Hematopoietic multipotent progenitor cell treated with erythropoietin and hydrocortisone succinate and interleukin-3 and kit ligand, for 4 days (in vitro differentiated cells): ENCODE results near the gene UBE3B.

Experiments
- DNase-seq: peaks from one replicate; pipeline ENCODE4 v3.0.0-alpha.2; 2015

The UBE3B gene

GRCh38 chr12:109578330-109578927 lies 101.0 kb downstream of the UBE3B start:
- no peak for DNase-seq

- DNase-seq, result no peak
Measured at GRCh38 chr12:109579639-109580038, 102.2 kb downstream of the UBE3B start.

- no peak for DNase-seq
Measured at GRCh38 chr12:109580272-109580671, 102.8 kb downstream of the UBE3B start.

DNA sequence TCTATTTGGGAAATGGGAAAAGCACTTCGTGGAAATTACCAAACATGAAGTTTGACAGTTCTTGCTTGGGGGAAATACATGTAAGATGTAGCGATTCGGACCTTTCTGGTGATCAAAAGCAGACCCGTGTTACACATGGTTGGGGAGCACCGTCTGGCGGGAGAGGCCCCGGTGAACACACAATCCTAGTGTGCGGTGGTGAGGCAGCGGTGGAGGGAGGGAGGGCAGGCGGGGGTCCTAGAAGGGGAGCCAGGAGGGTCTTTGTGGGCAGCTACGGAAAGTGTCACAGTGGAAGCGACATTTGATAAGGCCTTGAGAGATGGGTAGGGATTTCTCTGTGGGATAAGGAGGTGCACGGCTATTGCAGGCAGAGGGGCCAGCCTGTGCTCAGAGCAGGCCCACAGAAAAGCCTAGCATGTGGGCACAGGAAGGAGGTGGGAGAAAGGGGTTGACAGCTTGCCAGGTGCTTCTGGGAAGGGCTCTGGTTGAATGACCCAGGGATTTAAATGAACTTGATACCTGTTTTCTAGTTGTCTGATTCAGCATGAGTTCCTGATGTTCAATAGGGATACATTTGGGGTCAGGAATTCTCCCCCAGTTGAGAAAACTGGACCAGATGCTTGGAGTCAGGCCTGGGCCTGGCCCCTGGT lies 103.4 kb downstream of the UBE3B start:
- no peak for DNase-seq

DNA sequence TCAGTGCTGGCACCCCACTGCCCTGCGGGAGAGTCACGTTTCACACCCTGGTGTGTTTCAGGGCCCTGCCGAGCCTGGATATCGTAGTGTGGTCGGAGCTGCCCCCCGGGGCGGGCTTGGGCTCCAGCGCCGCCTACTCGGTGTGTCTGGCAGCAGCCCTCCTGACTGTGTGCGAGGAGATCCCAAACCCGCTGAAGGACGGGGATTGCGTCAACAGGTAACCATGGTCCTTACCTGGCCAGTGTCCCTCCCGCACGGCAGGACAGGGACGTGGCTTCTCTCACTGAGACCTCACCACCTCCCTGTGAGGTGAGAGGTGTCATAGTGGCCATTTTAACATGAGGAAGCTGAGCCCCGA lies 103.9 kb downstream of the UBE3B start:
- DNase-seq, result no peak

- DNase-seq, result no peak
Measured at GRCh38 chr12:109581856-109582255, 104.4 kb downstream of the UBE3B start.

DNA sequence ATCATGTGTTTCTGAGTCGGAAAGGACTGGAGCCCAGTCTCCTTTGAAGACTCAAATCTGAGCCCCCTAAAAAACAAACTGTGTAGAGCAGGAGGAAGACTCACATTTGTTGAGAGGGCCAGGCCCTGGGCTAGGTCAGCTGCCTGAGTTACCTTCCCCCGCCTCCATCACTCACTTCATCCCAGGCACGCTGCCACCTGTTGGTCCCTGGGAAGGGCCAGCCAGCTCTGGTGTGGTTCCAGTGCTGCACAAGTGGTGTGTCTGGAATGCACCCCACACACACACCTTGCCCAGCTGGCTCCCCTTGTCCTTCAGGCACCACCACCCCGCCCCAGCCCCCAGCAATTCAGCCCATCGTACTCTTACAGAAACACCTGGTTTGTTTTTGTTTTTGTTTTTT lies 105.2 kb downstream of the UBE3B start:
- DNase-seq, result no peak

- DNase-seq, result no peak
Measured at GRCh38 chr12:109583733-109584132, 106.3 kb downstream of the UBE3B start.
